CD4-positive, alpha-beta T cell treated with Interleukin-15 for 4 hours (primary cell): Measurements from ENCODE around the gene KLHDC2.
"Not testable (repeated sequence)": the region's sequence is repeated elsewhere in the genome, so short reads cannot be mapped to it uniquely, and the experiment has no call there.

ENCODE experiments used
- DNase-seq: peaks from one replicate; pipeline ENCODE4 v3.0.0-alpha.2; 2020; ENCODE audit warnings: low spot score

KLHDC2 gene, protein sequence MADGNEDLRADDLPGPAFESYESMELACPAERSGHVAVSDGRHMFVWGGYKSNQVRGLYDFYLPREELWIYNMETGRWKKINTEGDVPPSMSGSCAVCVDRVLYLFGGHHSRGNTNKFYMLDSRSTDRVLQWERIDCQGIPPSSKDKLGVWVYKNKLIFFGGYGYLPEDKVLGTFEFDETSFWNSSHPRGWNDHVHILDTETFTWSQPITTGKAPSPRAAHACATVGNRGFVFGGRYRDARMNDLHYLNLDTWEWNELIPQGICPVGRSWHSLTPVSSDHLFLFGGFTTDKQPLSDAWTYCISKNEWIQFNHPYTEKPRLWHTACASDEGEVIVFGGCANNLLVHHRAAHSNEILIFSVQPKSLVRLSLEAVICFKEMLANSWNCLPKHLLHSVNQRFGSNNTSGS

DNA sequence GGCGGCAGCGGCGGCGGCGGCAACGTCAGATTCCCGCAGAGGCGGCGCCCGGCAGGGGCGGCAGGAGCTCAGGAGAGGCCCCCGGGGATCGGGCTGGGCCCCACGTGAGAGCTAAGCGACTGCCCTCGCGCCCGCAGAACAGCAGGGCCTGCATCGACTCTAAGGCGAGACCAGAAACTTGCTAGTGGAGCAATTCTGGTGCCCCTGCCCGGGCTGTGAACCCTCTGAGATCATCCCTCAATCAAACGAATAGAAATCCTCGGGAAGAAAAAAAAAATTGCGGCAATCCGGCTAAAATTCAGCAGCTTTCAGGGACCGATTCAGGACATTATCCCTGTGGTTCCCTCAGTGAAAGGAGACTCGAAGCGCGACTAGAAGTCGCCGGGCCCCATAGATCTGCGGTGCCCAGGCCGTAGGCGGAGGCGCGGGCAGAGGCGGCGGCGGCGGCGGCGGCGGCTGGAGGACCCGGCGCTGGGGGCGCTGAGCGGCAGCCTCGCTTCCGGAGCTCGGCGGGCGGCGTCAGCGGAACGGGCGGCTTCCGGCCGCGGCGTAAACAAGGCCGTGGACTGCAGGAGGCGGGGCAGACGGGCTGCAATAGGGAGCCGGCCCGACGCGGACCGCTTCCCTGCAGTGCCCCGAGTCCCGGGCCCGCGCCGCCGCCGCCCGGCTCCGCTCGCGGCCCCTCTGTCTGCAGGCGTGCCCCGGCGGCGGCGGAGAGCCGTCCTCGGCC is at the start of gene KLHDC2:
Gene KLHDC2, plus strand, starts transcription at position 583 of the 730 bp plus-strand sequence. CDS start 316 bp downstream, outside the sequence.
- peak; percentile 86 for DNase-seq

DNA sequence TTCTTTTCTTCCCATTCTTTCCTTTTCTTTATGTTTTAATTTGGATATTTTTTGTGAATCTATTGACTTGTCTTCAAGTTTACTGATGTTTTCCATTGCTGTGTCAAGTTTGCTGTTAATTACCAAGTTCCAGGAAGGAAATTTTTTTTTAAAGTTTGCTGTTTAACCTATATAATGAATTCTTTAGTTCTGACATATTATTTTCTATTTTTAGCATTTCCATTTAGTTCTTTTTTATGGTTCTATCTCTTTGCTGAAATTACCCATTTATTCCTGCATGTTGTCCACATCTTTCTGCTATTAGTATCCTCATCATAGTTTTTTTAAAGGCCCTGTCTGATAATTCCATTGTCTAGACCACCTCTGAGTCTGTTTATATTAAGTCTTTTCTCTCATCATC is 47.2 kb upstream of the KLHDC2 start:
- DNase-seq = no peak

DNA sequence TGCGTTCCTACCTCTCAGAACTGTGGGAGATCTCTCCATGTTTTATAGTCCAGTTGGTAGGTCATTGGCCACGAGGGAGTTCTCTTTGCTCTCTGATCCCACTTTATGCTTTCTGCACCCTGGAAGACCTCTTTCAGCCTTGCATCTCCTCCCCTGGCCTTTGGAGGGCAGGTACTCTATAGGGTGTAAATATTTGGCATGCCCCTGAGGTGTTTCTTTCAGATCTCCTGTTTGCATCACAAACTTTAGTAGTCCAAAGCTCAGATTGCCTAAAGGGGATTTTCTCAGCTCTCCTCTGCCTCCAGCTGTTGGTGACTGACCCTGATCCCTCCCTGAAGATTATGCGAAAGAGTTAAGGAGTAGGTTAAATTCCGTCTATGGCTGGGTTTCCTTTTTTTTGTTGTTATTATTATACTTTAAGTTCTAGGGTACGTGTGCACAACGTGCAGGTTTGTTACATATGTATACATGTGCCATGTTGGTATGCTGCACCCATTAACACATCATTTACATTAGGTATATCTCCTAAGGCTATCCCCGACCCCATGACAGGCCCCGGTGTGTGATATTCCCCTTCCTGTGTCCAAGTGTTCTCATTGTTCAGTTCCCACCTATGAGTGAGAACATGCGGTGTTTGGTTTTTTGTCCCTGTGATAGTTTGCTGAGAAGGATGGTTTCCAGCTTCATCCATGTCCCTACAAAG is 46.1 kb upstream of the KLHDC2 start:
- DNase-seq = not testable (repeated sequence)

DNA sequence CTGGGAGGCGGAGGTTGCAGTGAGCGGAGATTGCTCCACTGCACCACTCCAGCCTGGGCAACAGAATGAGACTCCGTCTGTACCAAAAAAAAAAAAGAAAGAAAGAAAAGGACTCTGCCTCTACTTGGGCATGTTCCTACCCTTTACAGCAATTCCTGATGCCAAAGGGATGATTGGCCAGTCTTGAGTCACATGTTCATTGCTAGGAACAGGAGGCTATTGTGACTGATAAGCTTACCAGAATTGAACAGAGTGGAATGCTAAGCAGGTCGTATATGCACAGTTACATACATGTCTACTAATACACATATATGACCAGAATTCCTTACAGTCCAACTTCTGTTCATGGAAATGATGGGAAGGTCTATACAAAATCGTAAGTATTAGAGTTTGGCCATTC is 40.8 kb upstream of the KLHDC2 start:
- DNase-seq = no peak

DNA sequence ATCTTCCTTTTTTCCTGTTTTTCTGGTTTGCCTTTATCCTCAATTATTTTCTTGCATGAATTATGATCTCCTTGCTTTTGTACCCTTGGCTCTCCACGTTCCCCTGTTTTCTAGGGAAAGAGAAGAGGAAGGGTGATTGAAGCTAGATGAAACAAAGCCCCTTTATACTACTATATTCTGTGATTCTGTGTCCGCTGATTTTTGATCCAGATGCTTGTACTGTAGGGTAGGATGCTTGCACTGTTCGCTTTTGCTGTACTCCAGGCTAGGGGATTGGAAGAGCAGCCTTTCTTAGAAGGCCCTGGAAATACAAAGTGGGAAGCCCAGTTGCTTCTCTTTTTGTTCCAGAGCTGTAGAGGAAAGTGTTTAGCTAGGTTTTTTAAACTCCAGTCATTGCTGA is 35.1 kb upstream of the KLHDC2 start:
- no peak for DNase-seq

DNA sequence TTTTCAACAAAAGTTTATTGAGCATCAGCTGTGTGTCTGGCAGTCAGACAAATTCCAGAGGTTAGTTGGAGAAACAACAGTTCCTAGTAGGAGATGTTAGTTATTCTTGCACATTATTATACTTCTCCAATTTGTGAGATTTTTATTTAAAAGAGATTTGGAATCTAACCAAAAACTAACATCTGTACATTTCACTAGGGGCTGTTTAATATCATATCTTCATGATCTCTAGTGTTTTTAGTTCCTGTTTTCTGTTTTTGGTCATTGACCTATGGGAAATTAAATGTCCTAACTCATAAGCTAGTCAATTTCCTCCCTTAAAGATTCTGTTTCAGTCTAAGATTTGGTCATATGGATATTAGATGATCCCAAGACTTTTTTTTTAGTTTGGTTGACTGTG is 34.1 kb upstream of the KLHDC2 start:
- DNase-seq = no peak

DNA sequence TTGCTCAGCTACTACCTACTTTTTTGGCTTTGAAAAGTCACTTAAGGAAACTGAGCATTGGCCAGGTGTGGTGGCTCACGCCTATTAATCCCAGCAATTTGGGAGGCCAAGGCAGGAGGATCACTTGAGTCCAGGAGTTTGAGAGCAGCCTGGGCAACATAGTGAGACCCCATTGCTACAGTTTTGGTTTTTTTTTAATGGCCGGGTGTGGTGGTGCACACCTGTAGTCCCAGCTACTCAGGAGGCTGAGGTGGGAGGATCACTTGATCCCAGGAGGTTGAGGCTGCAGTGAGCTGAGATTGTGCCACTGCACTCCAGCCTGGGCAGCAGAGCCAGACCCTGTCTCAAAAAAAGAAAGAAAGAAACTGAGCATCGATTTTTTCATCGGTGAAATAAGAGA is 32.3 kb upstream of the KLHDC2 start:
- DNase-seq = not testable (repeated sequence)

DNA sequence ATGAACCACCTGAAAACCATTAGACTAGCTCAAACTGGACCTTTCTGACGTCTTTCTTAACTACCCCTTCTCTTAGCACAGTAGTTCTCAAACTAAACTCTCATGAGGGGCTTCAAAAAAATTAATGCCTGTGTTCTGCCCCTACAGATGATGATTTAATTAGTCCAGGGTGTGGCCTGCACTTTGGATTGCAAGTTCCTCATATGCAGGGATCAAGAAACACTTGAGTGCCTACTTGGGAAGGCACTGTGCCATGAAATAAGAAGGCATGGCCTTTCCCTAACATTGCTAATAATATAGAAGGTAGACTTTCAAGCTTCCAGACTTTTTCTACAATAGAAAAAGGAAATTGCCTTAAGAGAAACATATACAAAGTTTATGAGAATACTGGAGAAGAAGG is 22.8 kb upstream of the KLHDC2 start:
- DNase-seq = no peak

DNA sequence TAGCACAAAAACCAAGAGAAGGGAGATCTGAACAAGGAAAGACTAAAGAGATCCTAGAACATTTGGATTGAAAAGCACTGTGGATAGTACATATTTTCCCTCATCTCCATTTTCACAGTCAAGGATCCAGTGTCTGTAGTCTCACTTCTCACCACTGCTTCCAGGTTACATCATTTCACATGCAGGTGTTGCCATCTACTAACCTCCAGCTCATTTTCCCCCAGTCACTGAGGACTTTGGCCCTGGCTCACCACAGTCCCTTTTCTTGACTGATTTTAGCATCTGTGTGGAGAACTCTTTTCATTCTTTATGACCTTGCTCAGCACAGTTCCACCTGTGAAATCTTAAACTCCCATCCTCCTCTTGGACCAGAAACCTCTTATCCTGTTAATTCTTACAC is 21.5 kb upstream of the KLHDC2 start:
- not testable (repeated sequence) for DNase-seq

DNA sequence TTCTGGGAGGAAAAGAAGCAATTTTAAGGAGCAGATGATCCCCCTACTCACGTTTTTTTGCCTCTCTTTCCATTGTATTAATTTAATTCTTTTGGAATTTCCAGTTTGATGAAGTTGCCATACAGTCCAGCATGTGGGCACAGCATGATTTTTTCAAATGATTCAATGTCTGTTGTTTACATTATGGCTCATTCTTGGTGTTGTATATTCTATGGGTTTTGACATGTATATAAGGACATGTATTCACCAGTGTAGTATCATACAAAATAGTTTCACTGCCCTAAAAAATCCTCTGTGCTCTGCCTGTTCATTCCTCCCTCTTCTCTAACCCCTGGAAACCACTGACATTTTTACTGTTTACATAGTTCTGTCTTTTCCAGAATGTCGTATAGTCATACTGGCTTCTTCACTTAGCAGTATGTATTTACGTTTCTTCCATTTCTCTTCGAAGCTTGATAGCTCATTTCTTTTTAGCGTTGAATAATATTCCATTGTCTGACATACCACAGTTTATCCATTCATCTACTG is 13.3 kb upstream of the KLHDC2 start:
- DNase-seq = no peak

DNA sequence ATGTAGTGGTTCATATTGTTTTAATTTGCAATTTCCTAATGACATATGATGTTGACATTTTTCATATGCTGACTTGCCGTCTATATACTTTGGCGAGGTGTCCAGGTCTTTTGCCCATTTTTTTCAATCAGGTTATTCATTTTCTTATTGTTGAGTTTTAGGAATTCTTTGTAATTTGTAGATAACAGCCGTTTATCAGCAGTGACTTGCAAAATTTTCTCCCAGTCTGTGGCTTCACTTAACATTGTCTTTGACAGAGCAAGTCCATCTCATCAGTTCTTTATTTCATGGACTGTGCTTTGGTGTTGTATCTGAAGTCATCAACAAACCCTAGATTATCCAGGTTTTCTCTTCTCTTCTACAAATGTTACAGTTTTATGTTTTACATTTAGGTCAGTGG is 12.6 kb upstream of the KLHDC2 start:
- DNase-seq = no peak

DNA sequence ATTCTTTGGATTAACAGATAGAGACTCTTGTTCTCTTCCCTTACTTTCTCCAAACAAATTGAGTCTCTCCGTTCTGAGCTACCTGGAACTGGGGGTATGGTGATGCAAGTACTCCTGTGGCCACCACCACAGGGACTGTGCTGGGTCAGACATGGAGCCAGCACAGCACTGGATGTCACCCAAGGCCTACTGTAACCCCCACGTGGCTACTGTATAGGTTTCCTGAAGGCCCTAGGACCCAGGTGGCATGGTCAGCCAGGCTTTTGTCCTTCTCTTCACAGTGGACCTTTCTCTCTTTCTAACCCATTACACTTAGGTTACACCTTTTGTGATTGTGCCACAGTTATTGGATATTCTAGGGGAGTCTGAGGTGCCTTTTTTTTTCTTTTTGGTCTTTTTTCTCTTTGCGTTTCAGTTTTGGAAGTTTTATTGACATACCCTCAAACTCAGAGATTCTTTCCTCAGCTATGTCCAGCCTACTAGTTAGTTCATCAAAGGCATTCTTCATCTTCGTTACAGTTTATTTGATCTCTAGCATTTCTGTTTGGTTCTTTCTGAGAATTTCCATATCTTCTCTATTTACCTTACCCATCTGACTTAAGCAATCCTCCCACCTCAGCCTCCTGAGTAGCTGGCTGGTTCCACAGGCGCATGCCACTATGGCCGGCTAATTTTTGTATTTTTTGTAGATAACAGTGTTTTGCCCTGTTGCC is 6.0 kb upstream of the KLHDC2 start:
- DNase-seq = no peak

DNA sequence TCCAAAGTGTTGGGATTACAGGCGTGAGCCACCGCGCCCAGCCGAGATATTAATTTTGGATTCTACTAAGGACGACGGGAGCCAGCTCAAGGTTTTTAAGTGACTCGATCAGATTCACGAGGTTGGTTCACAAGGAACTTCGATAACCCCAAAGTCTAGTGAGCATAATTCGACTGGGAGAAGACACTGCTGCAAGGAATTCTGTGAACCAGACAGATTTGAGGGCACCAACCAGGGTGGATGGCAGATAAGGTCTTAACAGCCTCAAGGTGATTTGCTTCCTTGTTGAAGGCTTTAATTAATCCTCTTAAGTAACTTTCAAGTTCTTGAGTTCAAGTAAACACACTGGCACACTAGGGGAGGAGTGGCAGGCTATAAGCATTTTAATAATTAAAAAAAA is 1.1 kb upstream of the KLHDC2 start:
- no peak for DNase-seq

DNA sequence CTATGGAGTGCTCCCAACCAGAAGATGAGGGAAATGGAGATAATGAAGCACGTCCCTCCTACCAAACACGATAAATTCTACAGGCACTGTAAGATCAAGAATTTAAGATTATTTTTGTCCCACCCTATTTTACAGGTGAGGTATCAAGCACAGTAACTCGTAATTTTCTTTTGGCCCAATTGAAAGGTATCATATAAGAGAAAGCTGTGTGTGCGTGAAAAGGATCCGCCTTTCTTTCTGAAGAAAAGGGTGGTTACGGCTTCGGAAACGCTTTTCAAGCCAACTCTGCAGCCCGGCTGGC is 733 bp upstream of the KLHDC2 start:
- DNase-seq = no peak

DNA sequence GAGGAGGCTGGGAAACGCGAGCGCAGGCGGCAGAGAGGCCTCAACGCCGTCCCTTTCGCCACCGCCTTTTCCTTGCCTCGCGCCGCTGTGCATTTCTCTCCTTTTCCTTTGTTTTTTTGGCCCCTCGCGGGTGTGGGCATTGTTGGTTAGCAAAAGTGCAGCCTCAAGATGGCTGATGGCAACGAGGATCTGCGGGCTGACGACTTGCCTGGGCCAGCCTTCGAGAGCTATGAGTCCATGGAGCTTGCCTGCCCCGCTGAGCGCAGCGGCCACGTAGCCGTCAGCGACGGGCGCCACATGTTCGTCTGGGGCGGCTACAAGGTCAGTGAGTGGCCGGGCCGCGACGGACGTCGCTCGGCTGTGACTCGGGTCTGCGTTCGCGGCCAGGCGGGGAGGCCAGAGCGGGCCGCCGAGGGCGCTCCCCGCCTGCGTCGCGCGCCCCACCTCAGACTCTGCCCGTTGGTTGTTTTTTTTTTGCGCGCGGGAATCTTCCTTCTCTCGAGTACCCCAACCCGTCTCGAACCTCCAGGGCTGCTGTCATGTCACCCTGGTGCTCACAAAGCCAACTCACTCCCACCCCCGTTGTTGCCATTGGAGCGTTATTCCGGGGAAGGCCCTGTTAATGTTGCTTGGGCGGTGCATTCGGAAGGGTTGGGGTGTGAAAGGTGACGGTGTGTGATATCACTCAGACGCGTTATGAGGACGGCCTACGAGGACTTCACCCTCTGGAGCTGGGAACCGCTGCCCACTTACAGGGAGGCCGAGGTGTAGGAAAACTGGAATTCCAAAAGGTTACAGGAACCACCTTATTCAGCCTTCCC is 558 bp downstream of the KLHDC2 start:
- DNase-seq = peak; percentile 62

DNA sequence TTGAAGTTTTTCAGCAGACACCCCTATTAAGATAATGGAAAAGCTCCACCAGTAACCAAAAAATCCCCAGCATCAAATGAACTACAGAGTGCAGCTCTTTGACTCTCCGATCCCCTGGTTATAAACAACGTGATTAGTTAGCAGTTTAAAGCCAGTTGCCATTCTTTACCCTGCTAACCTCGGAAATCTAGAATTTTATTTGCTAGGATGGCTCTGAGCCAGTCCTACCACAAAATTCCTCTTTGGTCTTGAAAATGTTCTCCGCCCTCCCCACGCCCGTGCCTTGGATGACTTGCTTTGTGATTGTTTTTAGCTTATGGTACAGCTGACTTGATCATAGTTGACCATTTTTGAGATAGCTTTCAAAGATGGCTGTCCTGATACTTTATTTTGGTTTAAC is 1.2 kb downstream of the KLHDC2 start:
- no peak for DNase-seq

DNA sequence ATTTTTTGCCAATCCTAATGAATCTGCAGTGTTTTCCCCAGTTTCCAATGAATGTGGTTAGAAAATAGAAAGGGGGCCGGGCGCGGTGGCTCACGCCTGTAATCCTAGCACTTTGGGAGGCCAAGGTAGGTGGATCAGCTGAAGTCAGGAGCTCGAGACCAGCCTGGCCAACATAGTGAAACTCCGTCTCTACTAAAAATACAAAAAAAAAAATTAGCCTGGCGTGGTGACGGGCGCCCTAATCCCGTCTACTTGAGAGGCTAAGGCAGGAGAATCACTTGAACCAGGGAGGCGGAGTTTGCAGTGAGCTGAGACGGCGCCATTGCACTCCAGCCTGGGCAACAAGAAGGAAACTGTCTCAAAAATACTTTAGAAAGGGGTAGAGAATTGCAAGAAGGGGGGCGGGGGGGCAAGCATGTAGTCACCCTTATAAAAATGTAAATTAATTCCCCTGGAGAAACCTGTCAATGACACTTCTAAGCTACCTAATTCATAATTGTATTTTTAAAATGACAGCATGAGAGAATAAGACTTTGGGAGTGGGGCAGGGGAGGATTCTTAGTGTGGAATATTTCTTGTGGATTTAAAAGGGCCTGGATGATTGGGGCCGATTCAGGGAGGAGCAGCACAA is 1.7 kb downstream of the KLHDC2 start:
- no peak for DNase-seq

DNA sequence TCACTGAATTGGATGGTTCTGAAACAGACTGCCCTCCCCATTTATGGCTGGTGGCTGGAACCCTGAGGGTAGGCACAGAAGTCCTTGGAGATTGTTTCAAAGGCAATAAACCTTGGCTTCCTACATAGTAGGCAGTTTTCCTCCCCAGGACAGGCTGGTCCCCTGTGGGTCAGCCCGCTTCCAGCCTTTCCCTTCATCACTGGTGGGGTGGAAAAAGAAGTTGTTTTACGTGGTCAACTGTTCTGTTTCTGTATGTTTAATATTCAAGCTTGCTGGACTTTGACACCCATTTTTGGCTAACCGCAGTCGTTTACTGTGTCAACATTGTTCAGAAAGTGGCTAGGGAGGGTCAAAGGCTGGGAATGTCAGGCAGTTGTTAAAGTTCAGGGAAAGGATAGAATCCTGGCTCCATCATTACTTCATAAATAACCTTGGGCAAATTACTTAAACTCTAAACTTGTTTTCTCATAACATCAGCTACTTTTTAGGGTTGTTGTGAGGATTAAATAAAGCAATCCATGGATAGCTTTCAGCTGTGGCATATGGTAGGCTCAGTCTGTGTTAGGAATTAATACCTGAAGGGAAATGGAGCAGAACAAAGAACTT is 2.4 kb downstream of the KLHDC2 start:
- no peak for DNase-seq

DNA sequence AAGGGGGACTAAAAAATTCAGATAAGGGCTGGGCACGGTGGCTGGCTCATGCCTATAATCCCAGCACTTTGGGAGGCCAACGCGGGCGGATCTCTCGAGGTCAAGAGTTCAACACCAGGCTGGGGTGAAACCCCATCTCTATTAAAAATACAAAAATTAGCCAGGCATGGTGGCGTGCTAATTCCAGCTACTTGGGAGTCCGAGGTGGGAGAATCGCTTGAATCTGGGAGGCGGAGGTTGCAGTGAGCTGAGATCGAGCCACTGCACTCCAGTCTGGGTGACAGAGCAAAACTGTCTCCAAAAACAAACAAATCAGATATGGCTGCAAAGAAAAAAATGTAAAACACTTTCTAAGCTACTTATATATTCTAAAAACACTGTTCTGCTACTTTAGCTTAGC is 3.7 kb downstream of the KLHDC2 start:
- not testable (repeated sequence) for DNase-seq

DNA sequence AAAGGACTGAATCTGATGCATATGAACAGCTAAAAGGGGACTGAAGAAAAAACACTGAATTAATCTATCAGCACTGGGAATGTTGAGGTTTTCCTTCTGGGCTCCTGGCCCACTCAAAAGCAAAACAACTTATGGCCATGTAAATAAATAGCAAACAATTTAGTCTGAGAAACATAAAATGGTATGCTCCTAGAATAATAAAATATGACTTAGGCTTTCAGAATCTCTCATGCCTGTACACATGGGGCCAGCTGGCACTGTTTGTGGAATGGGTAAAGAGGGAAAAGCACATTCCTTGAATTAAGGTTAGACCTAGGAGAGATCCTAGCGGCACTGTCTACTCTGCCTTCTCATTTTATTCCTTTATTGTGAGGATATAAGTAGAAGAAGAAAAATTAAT is 6.2 kb downstream of the KLHDC2 start:
- DNase-seq = no peak
